Gastrocnemius medialis (tissue), 4 donors: ENCODE results near the gene PRKCA. TPM values are rescaled to one million over a fixed set of nuclear protein-coding genes. Genes with fewer than 3 reads are reported as not detected.

Experiments
- ATAC-seq, 2 donors: fragments of 150-250 bp; one replicate each; pipeline ENCODE4 v1.9.1; 2016
- DNase-seq, 2 donors: peaks; one replicate each; pipeline ENCODE4 v3.0.0-alpha.2; 2019
- H3K27ac ChIP-seq, 4 donors: fragments of 200-600 bp; sonication (generic); 1 replicate in 1 of 4; 2 replicates in 3 of 4; pipeline ENCODE4 v1.5.1; 2016 to 2018; ENCODE audit warnings: mild to moderate bottlenecking in 2 of 4, moderate library complexity in 1 of 4
- H3K27me3 ChIP-seq, 3 donors: fragments of 200-600 bp; sonication (generic) in 2 of 3; 1 replicate in 1 of 3; 2 replicates in 2 of 3; pipeline versions ENCODE4 v1.5.1 to v1.6.0; 2016 to 2019; ENCODE audit warnings: mild to moderate bottlenecking in 1 of 3, moderate library complexity in 1 of 3
- H3K36me3 ChIP-seq, 2 donors: fragments of 200-600 bp; sonication (generic) in 1 of 2; one replicate each; pipeline ENCODE4 v1.5.1; 2017 to 2018
- H3K4me1 ChIP-seq, 2 donors: fragments of 200-600 bp; sonication (generic) in 1 of 2; one replicate each; pipeline ENCODE4 v1.5.1; 2016 to 2017; ENCODE audit warnings: mild to moderate bottlenecking in 2 of 2
- H3K4me3 ChIP-seq, 4 donors: fragments of 200-600 bp; sonication (generic) in 3 of 4; 1 replicate in 1 of 4; 2 replicates in 3 of 4; pipeline ENCODE4 v1.5.1; 2016 to 2019; ENCODE audit warnings: mild to moderate bottlenecking in 2 of 4
- H3K9me3 ChIP-seq, 3 donors: fragments of 200-600 bp; sonication (generic) in 2 of 3; 1 replicate in 1 of 3; 2 replicates in 2 of 3; pipeline ENCODE4 v1.5.1; 2016 to 2019
- POLR2A ChIP-seq, 2 donors: fragments of 450-650 bp; IDR thresholded peaks; one replicate each; pipeline ENCODE4 v1.6.1; 2017; ENCODE audit warnings: antibody characterized with exemption in 2 of 2, mild to moderate bottlenecking in 2 of 2, moderate library complexity in 2 of 2
- in situ Hi-C, 4 donors: fragments of 200-750 bp; cut with MboI; loops; one replicate each; pipeline versions ENCODE4 v1.15.0 to v1.8.0; 2017; ENCODE audit warnings: low sequenced_read_pairs in 4 of 4
- intact Hi-C: fragments of 100-400 bp; cut with DNase I; formaldehyde crosslinking; loops from one replicate; pipeline ENCODE4 v1.15.1; 2023; ENCODE audit warnings: low total_unique reads
- total RNA-seq, 4 donors: library from RNA; depleted of rRNA; stranded (reverse); fragments of >200 nt; gene quantifications; one replicate each; pipeline versions ENCODE4 v1.1.0 to v1.2.3, GENCODE V29; 2016
- TF ChIP-seq, protein P1 (sequence below), 5 experiments: fragments of 450-650 bp in 3 of 5; fragments of 200-600 bp in 2 of 5; sonication (generic) in 2 of 5; IDR thresholded peaks in 4 of 5; conservative IDR thresholded peaks in 1 of 5; 1 replicate in 4 of 5; 2 replicates in 1 of 5; pipeline ENCODE4 v1.5.1; 2016 to 2019; ENCODE audit warnings: antibody characterized with exemption in 5 of 5, mild to moderate bottlenecking in 3 of 5, moderate library complexity in 3 of 5

PRKCA gene
- total RNA-seq, 4 donors from 2014 or later: 7.6 to 16.8 (median 11.1) TPM

DNA sequence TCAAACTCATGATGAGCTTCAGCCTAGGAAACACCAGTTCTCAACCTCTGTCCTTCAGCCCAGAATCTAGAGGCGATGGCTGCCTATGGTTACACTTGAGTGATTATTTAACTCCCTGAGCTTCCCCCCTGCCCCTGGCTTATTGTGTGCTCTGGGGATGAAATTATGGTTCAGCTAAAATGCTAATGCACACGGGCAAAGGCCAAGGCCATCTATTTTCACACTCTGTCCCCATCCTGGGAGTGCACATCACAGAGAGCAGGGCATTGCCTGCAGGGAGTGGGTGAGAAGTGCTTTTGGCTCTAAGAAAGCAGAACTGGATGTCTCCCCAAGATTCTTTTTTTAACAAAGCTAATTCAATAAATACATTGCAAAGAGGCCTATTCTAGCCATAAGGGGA lies 510.9 kb downstream of the PRKCA start:
- H3K27me3 ChIP-seq: no peaks in the 10 kb centered on the region
- DNase-seq (no peak), ATAC-seq (no peak)
- H3K36me3 ChIP-seq: no peaks in the 10 kb centered on the region
- no peak overlapping the region for H3K4me3 ChIP-seq
- in situ Hi-C loops: no loop called here
- H3K27ac ChIP-seq: no peak overlapping the region
- H3K4me1 ChIP-seq: no peaks in the 10 kb centered on the region
- intact Hi-C loops: no loop called here
- no peak for TF ChIP-seq POLR2A (IDR thresholded peaks at IDR 0.05)
- TF ChIP-seq, protein P1, sequence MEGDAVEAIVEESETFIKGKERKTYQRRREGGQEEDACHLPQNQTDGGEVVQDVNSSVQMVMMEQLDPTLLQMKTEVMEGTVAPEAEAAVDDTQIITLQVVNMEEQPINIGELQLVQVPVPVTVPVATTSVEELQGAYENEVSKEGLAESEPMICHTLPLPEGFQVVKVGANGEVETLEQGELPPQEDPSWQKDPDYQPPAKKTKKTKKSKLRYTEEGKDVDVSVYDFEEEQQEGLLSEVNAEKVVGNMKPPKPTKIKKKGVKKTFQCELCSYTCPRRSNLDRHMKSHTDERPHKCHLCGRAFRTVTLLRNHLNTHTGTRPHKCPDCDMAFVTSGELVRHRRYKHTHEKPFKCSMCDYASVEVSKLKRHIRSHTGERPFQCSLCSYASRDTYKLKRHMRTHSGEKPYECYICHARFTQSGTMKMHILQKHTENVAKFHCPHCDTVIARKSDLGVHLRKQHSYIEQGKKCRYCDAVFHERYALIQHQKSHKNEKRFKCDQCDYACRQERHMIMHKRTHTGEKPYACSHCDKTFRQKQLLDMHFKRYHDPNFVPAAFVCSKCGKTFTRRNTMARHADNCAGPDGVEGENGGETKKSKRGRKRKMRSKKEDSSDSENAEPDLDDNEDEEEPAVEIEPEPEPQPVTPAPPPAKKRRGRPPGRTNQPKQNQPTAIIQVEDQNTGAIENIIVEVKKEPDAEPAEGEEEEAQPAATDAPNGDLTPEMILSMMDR (IDR thresholded peaks at IDR 0.05 in 4 of 5, conservative IDR thresholded peaks at IDR 0.05 in 1 of 5): no peak
- no peaks in the 10 kb centered on the region for H3K9me3 ChIP-seq

DNA sequence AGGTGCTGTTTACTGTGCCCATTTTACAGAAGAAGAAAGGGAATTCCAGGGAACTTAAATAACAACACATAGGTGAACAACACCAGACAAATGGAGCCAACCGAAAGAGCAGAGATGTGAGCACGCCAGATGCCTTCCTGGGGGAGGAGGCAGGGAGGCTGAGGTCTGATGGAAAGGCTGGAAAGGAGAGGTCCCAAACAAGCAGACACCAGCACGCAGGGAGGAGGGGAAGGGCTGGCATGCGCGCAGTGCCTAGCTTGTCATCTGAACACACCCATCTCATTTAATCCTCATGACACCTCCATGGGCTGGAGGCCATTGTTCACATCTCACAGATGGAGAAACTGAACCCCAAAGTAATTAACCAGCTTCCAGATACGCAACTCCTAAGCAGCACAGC lies 511.6 kb downstream of the PRKCA start:
- H3K9me3 ChIP-seq: no peaks in the 10 kb centered on the region
- H3K27me3 ChIP-seq: no peaks in the 10 kb centered on the region
- no peak for DNase-seq
- H3K27ac ChIP-seq: no peak overlapping the region
- intact Hi-C loops: no loop called here
- H3K4me1 ChIP-seq: no peaks in the 10 kb centered on the region
- ATAC-seq: no peak
- H3K4me3 ChIP-seq: no peak overlapping the region
- TF ChIP-seq POLR2A (IDR thresholded peaks at IDR 0.05): no peak
- TF ChIP-seq, protein P1 (IDR thresholded peaks at IDR 0.05 in 4 of 5, conservative IDR thresholded peaks at IDR 0.05 in 1 of 5): no peak
- in situ Hi-C loops: no loop called here
- no peaks in the 10 kb centered on the region for H3K36me3 ChIP-seq

DNA sequence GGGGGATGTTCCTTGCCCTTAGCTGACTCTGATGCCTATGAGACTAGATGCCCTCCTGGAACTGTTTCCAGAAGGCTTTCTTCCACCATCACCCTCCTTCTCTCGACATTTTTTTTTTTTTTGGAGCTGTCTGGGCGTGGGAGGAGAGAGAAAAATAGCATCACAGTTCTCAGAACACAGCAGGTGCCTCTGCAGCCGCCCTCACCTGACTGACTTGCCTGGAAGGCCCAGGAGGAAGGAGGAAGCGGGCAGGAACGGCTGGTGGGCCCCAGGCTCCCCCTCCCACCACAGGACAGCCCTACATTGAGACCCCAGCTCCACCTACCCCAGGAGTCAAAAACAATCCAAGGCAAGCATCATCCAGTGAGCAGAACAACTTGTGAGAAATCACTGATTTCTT lies 512.2 kb downstream of the PRKCA start:
- no peak for TF ChIP-seq POLR2A (IDR thresholded peaks at IDR 0.05)
- Histone ChIP-seq H3K9me3 (no peaks in the 10 kb centered on the region), H3K27me3 (no peaks in the 10 kb centered on the region), H3K4me3 (no peak overlapping the region), H3K36me3 (no peaks in the 10 kb centered on the region), H3K4me1 (no peaks in the 10 kb centered on the region), H3K27ac (no peak overlapping the region)
- no peak for ATAC-seq
- in situ Hi-C loops (no loop called here), intact Hi-C loops (no loop called here)
- no peak for DNase-seq

DNA sequence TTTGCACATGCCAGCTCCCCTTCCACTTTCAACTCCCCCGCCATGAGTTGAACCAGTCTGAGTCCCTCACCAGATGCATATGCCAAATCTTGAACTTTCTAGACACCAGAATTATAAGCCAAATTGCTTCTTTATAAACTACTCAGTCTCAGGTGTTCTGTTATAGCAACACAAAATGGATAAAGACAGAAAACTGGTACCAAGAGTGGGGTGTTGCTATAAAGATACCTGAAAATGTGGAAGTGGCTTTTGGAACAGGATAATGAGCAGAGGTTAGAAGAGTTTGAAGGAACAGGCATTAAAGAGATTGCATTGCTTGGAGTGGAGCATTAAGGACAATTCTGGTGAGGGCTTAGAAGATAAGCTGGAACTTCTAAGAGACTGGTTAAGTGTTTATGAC lies 515.3 kb downstream of the PRKCA start:
- no peak for TF ChIP-seq POLR2A (IDR thresholded peaks at IDR 0.05)
- TF ChIP-seq, protein P1 (IDR thresholded peaks at IDR 0.05 in 4 of 5, conservative IDR thresholded peaks at IDR 0.05 in 1 of 5): no peak
- H3K27me3 ChIP-seq: no peaks in the 10 kb centered on the region
- H3K27ac ChIP-seq: no peak overlapping the region
- H3K4me1 ChIP-seq: no peaks in the 10 kb centered on the region
- ATAC-seq: no peak
- no peaks in the 10 kb centered on the region for H3K9me3 ChIP-seq
- no peaks in the 10 kb centered on the region for H3K36me3 ChIP-seq
- in situ Hi-C loops: no loop called here
- H3K4me3 ChIP-seq: no peak overlapping the region
- DNase-seq: no peak
- intact Hi-C loops: no loop called here

DNA sequence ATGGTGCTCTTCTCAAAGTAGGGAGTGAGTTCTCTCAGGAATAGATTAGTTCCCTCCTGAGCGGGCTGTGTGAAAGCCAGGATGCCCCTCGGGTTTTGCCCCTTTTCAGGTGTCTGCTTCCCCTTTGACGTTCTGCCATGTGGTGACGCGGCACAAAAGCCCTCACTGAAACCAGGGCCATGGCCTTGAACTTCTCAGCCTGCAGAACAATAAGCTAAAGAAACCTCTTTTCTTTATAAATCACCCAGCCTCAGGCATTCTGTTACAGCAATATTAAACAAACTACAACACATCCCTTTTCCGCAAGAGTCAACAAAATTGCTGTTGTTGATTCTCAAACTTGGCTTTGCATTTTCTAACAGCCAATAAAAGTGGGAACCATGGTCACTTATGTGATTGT lies 517.1 kb downstream of the PRKCA start:
- intact Hi-C loops (no loop called here), in situ Hi-C loops (no loop called here)
- no peak for ATAC-seq
- no peaks in the 10 kb centered on the region for H3K36me3 ChIP-seq
- H3K27ac ChIP-seq: no peak overlapping the region
- H3K27me3 ChIP-seq: peaks cover 0 to 2% (median 0%) of the 10 kb centered on the region in 3 donors
- no peaks in the 10 kb centered on the region for H3K4me1 ChIP-seq
- H3K9me3 ChIP-seq: no peaks in the 10 kb centered on the region
- no peak for TF ChIP-seq POLR2A (IDR thresholded peaks at IDR 0.05)
- TF ChIP-seq, protein P1 (IDR thresholded peaks at IDR 0.05 in 4 of 5, conservative IDR thresholded peaks at IDR 0.05 in 1 of 5): no peak
- no peak overlapping the region for H3K4me3 ChIP-seq
- DNase-seq: no peak
